Spleen (tissue), 7 donors: ENCODE data around the gene FUT9.

Source experiments
- POLR2A ChIP-seq, 3 donors: fragments of 450-650 bp; IDR thresholded peaks; one replicate each; pipeline ENCODE4 v1.5.1; 2017; ENCODE audit warnings: antibody characterized with exemption in 3 of 3, mild to moderate bottlenecking in 1 of 3
- POLR2AphosphoS5 ChIP-seq, 3 donors: sonication (generic); formaldehyde crosslinking; IDR thresholded peaks; one replicate each; pipeline ENCODE4 v1.5.1; 2017; ENCODE audit warnings: antibody characterized with exemption in 3 of 3
- TF ChIP-seq, protein P1 (sequence below), 11 experiments: fragments of 200-600 bp in 7 of 11; fragments of 450-650 bp in 4 of 11; sonication (generic) in 4 of 11; IDR thresholded peaks in 8 of 11; conservative IDR thresholded peaks in 3 of 11; 1 replicate in 7 of 11; 2 replicates in 4 of 11; pipeline versions ENCODE4 v1.4.0 to v1.8.0; 2016 to 2021; ENCODE audit warnings: antibody characterized with exemption in 11 of 11, inconsistent platforms in 4 of 11, mild to moderate bottlenecking in 1 of 11
- donor health status: DM: no; HTN: no; CAD: no; lungs with moderate emphysema.
- donor health status: DM: no; HTN: no; CAD: no.
- donor health status: DM: no; HTN: no; CAD: no.

- TF ChIP-seq, protein P1, sequence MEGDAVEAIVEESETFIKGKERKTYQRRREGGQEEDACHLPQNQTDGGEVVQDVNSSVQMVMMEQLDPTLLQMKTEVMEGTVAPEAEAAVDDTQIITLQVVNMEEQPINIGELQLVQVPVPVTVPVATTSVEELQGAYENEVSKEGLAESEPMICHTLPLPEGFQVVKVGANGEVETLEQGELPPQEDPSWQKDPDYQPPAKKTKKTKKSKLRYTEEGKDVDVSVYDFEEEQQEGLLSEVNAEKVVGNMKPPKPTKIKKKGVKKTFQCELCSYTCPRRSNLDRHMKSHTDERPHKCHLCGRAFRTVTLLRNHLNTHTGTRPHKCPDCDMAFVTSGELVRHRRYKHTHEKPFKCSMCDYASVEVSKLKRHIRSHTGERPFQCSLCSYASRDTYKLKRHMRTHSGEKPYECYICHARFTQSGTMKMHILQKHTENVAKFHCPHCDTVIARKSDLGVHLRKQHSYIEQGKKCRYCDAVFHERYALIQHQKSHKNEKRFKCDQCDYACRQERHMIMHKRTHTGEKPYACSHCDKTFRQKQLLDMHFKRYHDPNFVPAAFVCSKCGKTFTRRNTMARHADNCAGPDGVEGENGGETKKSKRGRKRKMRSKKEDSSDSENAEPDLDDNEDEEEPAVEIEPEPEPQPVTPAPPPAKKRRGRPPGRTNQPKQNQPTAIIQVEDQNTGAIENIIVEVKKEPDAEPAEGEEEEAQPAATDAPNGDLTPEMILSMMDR (IDR thresholded peaks at IDR 0.05 in 8 of 11, conservative IDR thresholded peaks at IDR 0.05 in 3 of 11): no peak
- TF ChIP-seq POLR2A (IDR thresholded peaks at IDR 0.05): no peak
- no peak for TF ChIP-seq POLR2AphosphoS5 (IDR thresholded peaks at IDR 0.05)
These were observed 195.6 kb downstream of the FUT9 start for GRCh38 chr6:96211341-96211740.
